Thyroid gland (tissue), 4 donors: ENCODE measurements around the gene SLC25A15. TPM values are rescaled to one million over a fixed set of nuclear protein-coding genes. Genes with fewer than 3 reads are reported as not detected.
A peak's percentile ranks its signal among the peaks of the same experiment; 100 is the strongest.

ENCODE experiments used
- DNase-seq, 2 donors: peaks; one replicate each; pipeline ENCODE4 v3.0.0-alpha.2; 2019
- H3K27ac ChIP-seq, 3 donors: fragments of 200-600 bp; sonication (generic); 1 replicate in 2 of 3; 2 replicates in 1 of 3; pipeline ENCODE4 v1.5.1; 2016 to 2019; ENCODE audit warnings: mild to moderate bottlenecking in 1 of 3, moderate library complexity in 1 of 3
- H3K27me3 ChIP-seq: fragments of 200-600 bp; sonication (generic); one replicate; pipeline ENCODE4 v1.5.1; 2019
- H3K36me3 ChIP-seq, 2 donors: fragments of 200-600 bp; sonication (generic); one replicate each; pipeline ENCODE4 v1.5.1; 2016 to 2019
- H3K4me1 ChIP-seq, 2 donors: fragments of 200-600 bp; sonication (generic); one replicate each; pipeline ENCODE4 v1.5.1; 2017 to 2019
- H3K4me3 ChIP-seq, 3 donors: fragments of 200-600 bp; sonication (generic); replicated peaks in 1 of 3; 1 replicate in 2 of 3; 2 replicates in 1 of 3; pipeline ENCODE4 v1.5.1; 2016; ENCODE audit warnings: mild to moderate bottlenecking in 1 of 3
- H3K9me3 ChIP-seq: fragments of 200-600 bp; sonication (generic); one replicate; pipeline ENCODE4 v1.5.1; 2017
- CTCF ChIP-seq, 6 experiments: fragments of 200-600 bp in 3 of 6; fragments of 450-650 bp in 3 of 6; sonication (generic) in 3 of 6; IDR thresholded peaks; one replicate each; pipeline ENCODE4 v1.5.1; 2016 to 2019; ENCODE audit warnings: antibody characterized with exemption in 6 of 6, mild to moderate bottlenecking in 2 of 6, inconsistent platforms in 1 of 6, moderate library complexity in 1 of 6
- POLR2A ChIP-seq, 2 donors: fragments of 450-650 bp; IDR thresholded peaks; one replicate each; pipeline ENCODE4 v1.6.1; 2017; ENCODE audit warnings: antibody characterized with exemption in 2 of 2, mild to moderate bottlenecking in 2 of 2, moderate library complexity in 1 of 2
- WGBS, 2 donors: methylation state at CpG; one replicate each; pipeline ENCODE4 v1.1.5; 2017; 5-methylcytosine and 5-hydroxymethylcytosine counted together
- intact Hi-C: fragments of 100-400 bp; cut with DNase I; formaldehyde crosslinking; loops from one replicate; pipeline ENCODE4 v1.15.1; 2023
- total RNA-seq, 4 donors: library from RNA; depleted of rRNA; stranded (reverse); fragments of >200 nt; gene quantifications; one replicate each; pipeline ENCODE4 v1.2.3, GENCODE V29; 2016

SLC25A15 gene
- total RNA-seq, 4 donors from 2014 or later = 12.8 to 19.5 (median 13.6) TPM

- H3K27me3 ChIP-seq = no peaks in the 10 kb centered on the region
- H3K4me1 ChIP-seq = peaks cover 26 to 35% of the 10 kb centered on the region in 2 donors
- WGBS, 2 donors = 63 to 84% methylated on average over 7 of the region's 7 CpGs
- H3K27ac ChIP-seq = peak overlapping the region in 1 of 3 donors; percentile 83
- no peaks in the 10 kb centered on the region for H3K9me3 ChIP-seq
- H3K4me3 ChIP-seq = no peak overlapping the region
- TF ChIP-seq POLR2A (IDR thresholded peaks at IDR 0.05) = no peak
- TF ChIP-seq CTCF (IDR thresholded peaks at IDR 0.05) = no peak
- no peak for DNase-seq
- intact Hi-C loops = loop anchor here (10.0 kb wide), 1 partner anchor 289 kb away; the partner anchor contains the start of gene WBP4
- no peaks in the 10 kb centered on the region for H3K36me3 ChIP-seq
Observed at GRCh38 chr13:40776232-40776631, 13.2 kb upstream of the SLC25A15 start.

GRCh38 chr13:40776681-40777165 lies 12.7 kb upstream of the SLC25A15 start:
- TF ChIP-seq POLR2A (IDR thresholded peaks at IDR 0.05) (no peak), CTCF (IDR thresholded peaks at IDR 0.05) (no peak)
- peaks cover 26 to 35% of the 10 kb centered on the region in 2 donors for H3K4me1 ChIP-seq
- peak overlapping the region; percentile 30 to 83 (median 41) for H3K27ac ChIP-seq
- DNase-seq = no peak
- H3K27me3 ChIP-seq = no peaks in the 10 kb centered on the region
- H3K36me3 ChIP-seq = no peaks in the 10 kb centered on the region
- intact Hi-C loops = loop anchor here (10.0 kb wide), 1 partner anchor 288 kb away; the partner anchor contains the start of gene WBP4
- 61 to 62% methylated on average over 7 of the region's 7 CpGs for WGBS, 2 donors
- no peaks in the 10 kb centered on the region for H3K9me3 ChIP-seq
- H3K4me3 ChIP-seq = no peak overlapping the region

- no peak overlapping the region for H3K4me3 ChIP-seq
Observed at GRCh38 chr13:40777166-40777808, 12.1 kb upstream of the SLC25A15 start.

GRCh38 chr13:40777809-40778175 lies 11.6 kb upstream of the SLC25A15 start:
- no peak overlapping the region for H3K4me3 ChIP-seq
- no peak for DNase-seq
- H3K4me1 ChIP-seq = peaks cover 26 to 35% of the 10 kb centered on the region in 2 donors
- intact Hi-C loops = loop anchor here (10.0 kb wide), 1 partner anchor 287 kb away; the partner anchor contains the start of gene WBP4
- H3K36me3 ChIP-seq = no peaks in the 10 kb centered on the region
- TF ChIP-seq POLR2A (IDR thresholded peaks at IDR 0.05) (no peak), CTCF (IDR thresholded peaks at IDR 0.05) (no peak)
- no peaks in the 10 kb centered on the region for H3K27me3 ChIP-seq
- WGBS, 2 donors = 54 to 75% methylated on average over 3 of the region's 3 CpGs
- H3K27ac ChIP-seq = peak overlapping the region; percentile 30 to 83 (median 41)
- H3K9me3 ChIP-seq = no peaks in the 10 kb centered on the region

More at GRCh38 chr13:40777166-40777808, 12.1 kb upstream of the SLC25A15 start:
- DNase-seq = peak; percentile 48 to 58
- Histone ChIP-seq H3K27me3 (no peaks in the 10 kb centered on the region), H3K9me3 (no peaks in the 10 kb centered on the region), H3K27ac (peak overlapping the region; percentile 30 to 83 (median 41)), H3K36me3 (no peaks in the 10 kb centered on the region), H3K4me1 (peaks cover 26 to 35% of the 10 kb centered on the region in 2 donors)
- 20 to 26% methylated on average over 7 of the region's 7 CpGs for WGBS, 2 donors
- TF ChIP-seq CTCF (IDR thresholded peaks at IDR 0.05) (peak; percentile 53 to 73 (median 64)), POLR2A (IDR thresholded peaks at IDR 0.05) (no peak)
- intact Hi-C loops = loop anchor here (10.0 kb wide), 1 partner anchor 288 kb away; the partner anchor contains the start of gene WBP4

- H3K4me3 ChIP-seq = no peak overlapping the region
- H3K4me1 ChIP-seq = peaks cover 32 to 42% of the 10 kb centered on the region in 2 donors
- H3K36me3 ChIP-seq = no peaks in the 10 kb centered on the region
- H3K27ac ChIP-seq = peak overlapping the region; percentile 61 to 83 (median 61)
- H3K9me3 ChIP-seq = no peaks in the 10 kb centered on the region
- no peak for TF ChIP-seq CTCF (IDR thresholded peaks at IDR 0.05)
- TF ChIP-seq POLR2A (IDR thresholded peaks at IDR 0.05) = no peak
- H3K27me3 ChIP-seq = no peaks in the 10 kb centered on the region
- no peak for DNase-seq
- intact Hi-C loops = loop anchor here (10.0 kb wide), 1 partner anchor 286 kb away; the partner anchor contains the start of gene WBP4
- 48 to 59% methylated on average over 4 of the region's 4 CpGs for WGBS, 2 donors
Observed at GRCh38 chr13:40779049-40779448, 10.4 kb upstream of the SLC25A15 start.
